Hepatocyte (in vitro differentiated cells): Measurements from ENCODE around the gene PHEX.

Experiments used
- EZH2phosphoT487 ChIP-seq: fragments of 200-600 bp; sonication (generic); IDR thresholded peaks from one replicate; pipeline ENCODE4 v1.6.1; 2018; ENCODE audit warnings: antibody characterized with exemption, mild to moderate bottlenecking, low read depth, moderate library complexity; ENCODE audit not compliant: unreplicated experiment, severe bottlenecking
- TF ChIP-seq, protein P1 (sequence below): fragments of 200-600 bp; sonication (generic); IDR thresholded peaks from 2 replicates; pipeline ENCODE4 v1.5.1; 2016; ENCODE audit warnings: antibody characterized with exemption, mild to moderate bottlenecking; ENCODE audit not compliant: poor library complexity

- TF ChIP-seq, protein P1, sequence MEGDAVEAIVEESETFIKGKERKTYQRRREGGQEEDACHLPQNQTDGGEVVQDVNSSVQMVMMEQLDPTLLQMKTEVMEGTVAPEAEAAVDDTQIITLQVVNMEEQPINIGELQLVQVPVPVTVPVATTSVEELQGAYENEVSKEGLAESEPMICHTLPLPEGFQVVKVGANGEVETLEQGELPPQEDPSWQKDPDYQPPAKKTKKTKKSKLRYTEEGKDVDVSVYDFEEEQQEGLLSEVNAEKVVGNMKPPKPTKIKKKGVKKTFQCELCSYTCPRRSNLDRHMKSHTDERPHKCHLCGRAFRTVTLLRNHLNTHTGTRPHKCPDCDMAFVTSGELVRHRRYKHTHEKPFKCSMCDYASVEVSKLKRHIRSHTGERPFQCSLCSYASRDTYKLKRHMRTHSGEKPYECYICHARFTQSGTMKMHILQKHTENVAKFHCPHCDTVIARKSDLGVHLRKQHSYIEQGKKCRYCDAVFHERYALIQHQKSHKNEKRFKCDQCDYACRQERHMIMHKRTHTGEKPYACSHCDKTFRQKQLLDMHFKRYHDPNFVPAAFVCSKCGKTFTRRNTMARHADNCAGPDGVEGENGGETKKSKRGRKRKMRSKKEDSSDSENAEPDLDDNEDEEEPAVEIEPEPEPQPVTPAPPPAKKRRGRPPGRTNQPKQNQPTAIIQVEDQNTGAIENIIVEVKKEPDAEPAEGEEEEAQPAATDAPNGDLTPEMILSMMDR: no peak
- no peak for TF ChIP-seq EZH2phosphoT487
Observed at GRCh38 chrX:22171287-22172060, 139.3 kb downstream of the PHEX start.
